ENCODE measurements around the gene CCL28.

DNA sequence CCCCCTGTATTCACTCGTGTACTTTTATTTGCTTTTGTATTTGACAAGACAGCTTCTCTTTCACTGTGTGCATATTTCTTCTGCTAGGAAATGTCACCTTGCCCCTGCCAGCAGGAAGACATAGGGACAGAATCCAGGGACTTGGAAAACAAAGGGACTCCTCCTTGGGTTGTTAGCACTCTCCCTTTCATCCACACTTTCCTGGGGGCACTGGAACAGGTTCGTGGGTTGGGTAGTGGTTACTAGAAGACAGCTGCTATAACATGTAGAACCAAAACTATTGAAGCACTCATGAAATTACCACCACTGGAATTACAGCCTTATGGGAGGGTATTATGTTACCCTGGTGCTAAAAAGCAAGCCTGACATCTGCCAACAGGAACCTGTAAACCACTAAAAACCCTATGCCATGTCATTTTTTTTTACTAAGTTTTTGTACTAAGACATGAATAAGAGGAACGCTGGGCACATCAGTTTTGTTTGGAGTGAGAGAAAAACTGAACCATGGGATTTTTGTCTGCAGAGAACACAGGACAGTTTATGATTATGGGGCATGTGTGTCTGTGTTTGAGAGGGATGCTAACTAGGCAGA lies 4.7 kb upstream of the CCL28 start:
- TF ChIP-seq, protein P1, sequence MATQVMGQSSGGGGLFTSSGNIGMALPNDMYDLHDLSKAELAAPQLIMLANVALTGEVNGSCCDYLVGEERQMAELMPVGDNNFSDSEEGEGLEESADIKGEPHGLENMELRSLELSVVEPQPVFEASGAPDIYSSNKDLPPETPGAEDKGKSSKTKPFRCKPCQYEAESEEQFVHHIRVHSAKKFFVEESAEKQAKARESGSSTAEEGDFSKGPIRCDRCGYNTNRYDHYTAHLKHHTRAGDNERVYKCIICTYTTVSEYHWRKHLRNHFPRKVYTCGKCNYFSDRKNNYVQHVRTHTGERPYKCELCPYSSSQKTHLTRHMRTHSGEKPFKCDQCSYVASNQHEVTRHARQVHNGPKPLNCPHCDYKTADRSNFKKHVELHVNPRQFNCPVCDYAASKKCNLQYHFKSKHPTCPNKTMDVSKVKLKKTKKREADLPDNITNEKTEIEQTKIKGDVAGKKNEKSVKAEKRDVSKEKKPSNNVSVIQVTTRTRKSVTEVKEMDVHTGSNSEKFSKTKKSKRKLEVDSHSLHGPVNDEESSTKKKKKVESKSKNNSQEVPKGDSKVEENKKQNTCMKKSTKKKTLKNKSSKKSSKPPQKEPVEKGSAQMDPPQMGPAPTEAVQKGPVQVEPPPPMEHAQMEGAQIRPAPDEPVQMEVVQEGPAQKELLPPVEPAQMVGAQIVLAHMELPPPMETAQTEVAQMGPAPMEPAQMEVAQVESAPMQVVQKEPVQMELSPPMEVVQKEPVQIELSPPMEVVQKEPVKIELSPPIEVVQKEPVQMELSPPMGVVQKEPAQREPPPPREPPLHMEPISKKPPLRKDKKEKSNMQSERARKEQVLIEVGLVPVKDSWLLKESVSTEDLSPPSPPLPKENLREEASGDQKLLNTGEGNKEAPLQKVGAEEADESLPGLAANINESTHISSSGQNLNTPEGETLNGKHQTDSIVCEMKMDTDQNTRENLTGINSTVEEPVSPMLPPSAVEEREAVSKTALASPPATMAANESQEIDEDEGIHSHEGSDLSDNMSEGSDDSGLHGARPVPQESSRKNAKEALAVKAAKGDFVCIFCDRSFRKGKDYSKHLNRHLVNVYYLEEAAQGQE (IDR thresholded peaks at IDR 0.05; ENCODE audit: insufficient read depth in 1 of 2, low read depth in 2 of 2, low read length in 2 of 2) = no peak
- no peak for TF ChIP-seq SIN3A (IDR thresholded peaks at IDR 0.05; ENCODE audit: borderline replicate concordance, insufficient read depth, low read length)
- no peak for TF ChIP-seq TAF1 (IDR thresholded peaks at IDR 0.05; ENCODE audit: borderline replicate concordance, insufficient read depth, low read length)
- TF ChIP-seq POLR2AphosphoS5 (IDR thresholded peaks at IDR 0.05; ENCODE audit: low read depth, low read length) = no peak
- no peak for TF ChIP-seq FOXP2 (optimal IDR thresholded peaks at IDR 0.05; ENCODE audit: borderline replicate concordance, extremely low read depth, extremely low read length, insufficient read depth)
